Measurements from ENCODE around the gene MRO. TPM values are rescaled to one million over a fixed set of nuclear protein-coding genes. Genes with fewer than 3 reads are reported as not detected.

Gene MRO
- total RNA-seq, 1 experiment from 2014 or later = not detected

DNA sequence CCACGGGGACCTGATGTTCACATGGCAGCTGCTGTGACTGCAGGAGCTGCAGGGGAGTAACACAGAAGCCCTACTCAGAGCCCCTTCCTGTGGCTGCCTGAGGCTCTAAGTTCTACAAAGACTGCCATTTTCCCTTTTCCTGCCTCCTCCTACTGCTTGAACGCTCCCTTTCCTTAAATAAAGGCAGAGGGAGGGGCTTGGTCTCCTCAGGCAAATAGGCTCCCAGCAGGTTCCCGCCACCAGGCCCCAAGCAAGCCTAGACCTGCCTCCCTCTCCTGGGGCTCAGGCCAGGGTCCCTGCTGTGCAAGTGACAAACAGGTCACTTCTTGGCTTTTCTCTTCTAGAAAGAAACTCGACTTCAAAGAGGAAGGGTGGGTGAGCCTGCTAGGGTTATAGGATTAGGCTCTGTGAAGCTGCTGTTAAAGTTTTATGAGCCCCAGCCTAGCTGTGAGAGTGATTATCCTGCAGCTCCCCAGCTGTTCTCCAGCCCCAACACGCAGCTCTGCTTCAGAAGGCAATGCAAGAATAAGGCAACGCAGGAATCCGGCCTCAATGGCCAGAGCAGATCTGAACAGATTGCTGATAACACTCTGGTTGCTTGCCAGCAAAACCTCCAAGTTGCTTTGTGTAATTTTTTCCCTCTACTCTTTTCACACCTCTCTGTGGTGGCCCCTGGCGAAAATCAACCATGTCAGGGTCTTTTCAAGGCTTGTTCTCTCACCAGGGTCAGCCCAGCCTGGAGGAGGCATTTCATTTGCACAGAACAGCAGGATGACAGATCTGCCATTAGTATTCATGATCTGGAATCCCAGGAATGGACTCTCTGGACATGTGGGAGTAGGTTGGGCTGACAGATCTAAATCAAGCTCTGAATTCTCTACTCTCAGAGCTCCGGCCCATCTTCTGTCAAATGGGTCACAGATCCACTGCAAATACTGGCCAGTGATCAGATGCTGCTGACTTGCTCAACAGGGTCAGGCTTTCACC, 71.3 kb downstream of the MRO start:
- H3K4me1 ChIP-seq (ENCODE audit: control insufficient read depth, insufficient read depth, low read length) = no peaks in the 10 kb centered on the region
- H3K27ac ChIP-seq (ENCODE audit: low read length) = no peak overlapping the region
- DNase-seq (ENCODE audit: low read depth, low spot score) (no peak), ATAC-seq (no peak)
- TF ChIP-seq TCF7L2 (IDR thresholded peaks at IDR 0.05; ENCODE audit: low read depth, low read length) = 0 out of 2 replicates have a peak, but pooled peaks have one; percentile 27
- no peak for TF ChIP-seq POLR2AphosphoS5 (IDR thresholded peaks at IDR 0.05; ENCODE audit: low read depth, low read length)
- no peaks in the 10 kb centered on the region; the same call in 1 of the 2 replicates for H3K27me3 ChIP-seq (ENCODE audit: control insufficient read depth, insufficient read depth, low read length)
- no peak overlapping the region for H3K4me3 ChIP-seq (ENCODE audit: low read depth in 2 of 2, low read length in 2 of 2)
- H3K36me3 ChIP-seq (ENCODE audit: control insufficient read depth, insufficient read depth, low read length) = no peaks in the 10 kb centered on the region
- BruUV-seq (replicated peaks) = no TSS peak
- H3K9me3 ChIP-seq (ENCODE audit: control insufficient read depth, insufficient read depth, low read depth, low read length) = no peaks in the 10 kb centered on the region
- ChIA-PET CTCF (no interaction called here), POLR2A (no interaction called here)
- in situ Hi-C loops (cut with HindIII; ENCODE audit: low pct_unique_long_range_greater_than_20kb, low sequenced_read_pairs) (no loop called here), intact Hi-C loops (cut with micrococcal nuclease; ENCODE audit: unreplicated experiment) (no loop called here)

DNA sequence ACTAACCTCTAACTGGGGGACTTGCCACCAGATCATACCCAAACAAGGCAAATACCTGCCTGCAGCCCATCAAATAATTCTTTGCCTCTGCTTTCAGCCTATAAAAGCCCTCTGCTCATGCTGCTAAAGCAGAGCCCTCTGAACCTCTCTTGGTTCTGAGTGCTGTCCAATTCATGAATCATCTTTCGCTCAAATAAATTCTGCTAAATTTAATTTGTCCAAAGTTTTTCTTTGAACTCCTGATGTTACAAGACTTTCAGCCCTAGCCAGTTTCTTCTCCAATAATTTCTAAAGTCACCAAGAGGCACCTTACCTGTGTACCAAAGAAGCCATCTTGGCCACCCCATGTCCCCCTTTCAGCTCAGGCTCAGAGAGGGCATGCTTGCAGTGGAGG, 72.0 kb downstream of the MRO start:
- TF ChIP-seq, protein P1, sequence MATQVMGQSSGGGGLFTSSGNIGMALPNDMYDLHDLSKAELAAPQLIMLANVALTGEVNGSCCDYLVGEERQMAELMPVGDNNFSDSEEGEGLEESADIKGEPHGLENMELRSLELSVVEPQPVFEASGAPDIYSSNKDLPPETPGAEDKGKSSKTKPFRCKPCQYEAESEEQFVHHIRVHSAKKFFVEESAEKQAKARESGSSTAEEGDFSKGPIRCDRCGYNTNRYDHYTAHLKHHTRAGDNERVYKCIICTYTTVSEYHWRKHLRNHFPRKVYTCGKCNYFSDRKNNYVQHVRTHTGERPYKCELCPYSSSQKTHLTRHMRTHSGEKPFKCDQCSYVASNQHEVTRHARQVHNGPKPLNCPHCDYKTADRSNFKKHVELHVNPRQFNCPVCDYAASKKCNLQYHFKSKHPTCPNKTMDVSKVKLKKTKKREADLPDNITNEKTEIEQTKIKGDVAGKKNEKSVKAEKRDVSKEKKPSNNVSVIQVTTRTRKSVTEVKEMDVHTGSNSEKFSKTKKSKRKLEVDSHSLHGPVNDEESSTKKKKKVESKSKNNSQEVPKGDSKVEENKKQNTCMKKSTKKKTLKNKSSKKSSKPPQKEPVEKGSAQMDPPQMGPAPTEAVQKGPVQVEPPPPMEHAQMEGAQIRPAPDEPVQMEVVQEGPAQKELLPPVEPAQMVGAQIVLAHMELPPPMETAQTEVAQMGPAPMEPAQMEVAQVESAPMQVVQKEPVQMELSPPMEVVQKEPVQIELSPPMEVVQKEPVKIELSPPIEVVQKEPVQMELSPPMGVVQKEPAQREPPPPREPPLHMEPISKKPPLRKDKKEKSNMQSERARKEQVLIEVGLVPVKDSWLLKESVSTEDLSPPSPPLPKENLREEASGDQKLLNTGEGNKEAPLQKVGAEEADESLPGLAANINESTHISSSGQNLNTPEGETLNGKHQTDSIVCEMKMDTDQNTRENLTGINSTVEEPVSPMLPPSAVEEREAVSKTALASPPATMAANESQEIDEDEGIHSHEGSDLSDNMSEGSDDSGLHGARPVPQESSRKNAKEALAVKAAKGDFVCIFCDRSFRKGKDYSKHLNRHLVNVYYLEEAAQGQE (IDR thresholded peaks at IDR 0.05; ENCODE audit: insufficient read depth in 1 of 2, low read depth in 2 of 2, low read length in 1 of 2) = no peak
- no peak for TF ChIP-seq POLR2AphosphoS5 (IDR thresholded peaks at IDR 0.05; ENCODE audit: low read depth, low read length)
- TF ChIP-seq TCF7L2 (IDR thresholded peaks at IDR 0.05; ENCODE audit: low read depth, low read length) = no peak
- TF ChIP-seq SIN3A (IDR thresholded peaks at IDR 0.05; ENCODE audit: borderline replicate concordance, insufficient read depth, low read depth, low read length) = no peak
- TF ChIP-seq, protein P2, sequence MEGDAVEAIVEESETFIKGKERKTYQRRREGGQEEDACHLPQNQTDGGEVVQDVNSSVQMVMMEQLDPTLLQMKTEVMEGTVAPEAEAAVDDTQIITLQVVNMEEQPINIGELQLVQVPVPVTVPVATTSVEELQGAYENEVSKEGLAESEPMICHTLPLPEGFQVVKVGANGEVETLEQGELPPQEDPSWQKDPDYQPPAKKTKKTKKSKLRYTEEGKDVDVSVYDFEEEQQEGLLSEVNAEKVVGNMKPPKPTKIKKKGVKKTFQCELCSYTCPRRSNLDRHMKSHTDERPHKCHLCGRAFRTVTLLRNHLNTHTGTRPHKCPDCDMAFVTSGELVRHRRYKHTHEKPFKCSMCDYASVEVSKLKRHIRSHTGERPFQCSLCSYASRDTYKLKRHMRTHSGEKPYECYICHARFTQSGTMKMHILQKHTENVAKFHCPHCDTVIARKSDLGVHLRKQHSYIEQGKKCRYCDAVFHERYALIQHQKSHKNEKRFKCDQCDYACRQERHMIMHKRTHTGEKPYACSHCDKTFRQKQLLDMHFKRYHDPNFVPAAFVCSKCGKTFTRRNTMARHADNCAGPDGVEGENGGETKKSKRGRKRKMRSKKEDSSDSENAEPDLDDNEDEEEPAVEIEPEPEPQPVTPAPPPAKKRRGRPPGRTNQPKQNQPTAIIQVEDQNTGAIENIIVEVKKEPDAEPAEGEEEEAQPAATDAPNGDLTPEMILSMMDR (IDR thresholded peaks at IDR 0.05) = no peak
- Histone ChIP-seq H3K27ac (ENCODE audit: low read length) (no peak overlapping the region), H3K36me3 (ENCODE audit: control insufficient read depth, insufficient read depth, low read length) (no peaks in the 10 kb centered on the region), H3K9me3 (ENCODE audit: control insufficient read depth, insufficient read depth, low read depth, low read length) (no peaks in the 10 kb centered on the region), H3K27me3 (ENCODE audit: control insufficient read depth, insufficient read depth, low read length) (no peaks in the 10 kb centered on the region; the same call in 1 of the 2 replicates), H3K4me3 (ENCODE audit: low read depth in 2 of 2, low read length in 2 of 2) (no peak overlapping the region), H3K4me1 (ENCODE audit: control insufficient read depth, insufficient read depth, low read length) (no peaks in the 10 kb centered on the region)
- CTCF ChIA-PET = no interaction called here
- POLR2A ChIA-PET = no interaction called here
- in situ Hi-C loops (cut with HindIII; ENCODE audit: low pct_unique_long_range_greater_than_20kb, low sequenced_read_pairs) (no loop called here), intact Hi-C loops (cut with micrococcal nuclease; ENCODE audit: unreplicated experiment) (no loop called here)
- no TSS peak for BruUV-seq (replicated peaks)
- no peak for DNase-seq (ENCODE audit: low read depth, low spot score)
- ATAC-seq = no peak

DNA sequence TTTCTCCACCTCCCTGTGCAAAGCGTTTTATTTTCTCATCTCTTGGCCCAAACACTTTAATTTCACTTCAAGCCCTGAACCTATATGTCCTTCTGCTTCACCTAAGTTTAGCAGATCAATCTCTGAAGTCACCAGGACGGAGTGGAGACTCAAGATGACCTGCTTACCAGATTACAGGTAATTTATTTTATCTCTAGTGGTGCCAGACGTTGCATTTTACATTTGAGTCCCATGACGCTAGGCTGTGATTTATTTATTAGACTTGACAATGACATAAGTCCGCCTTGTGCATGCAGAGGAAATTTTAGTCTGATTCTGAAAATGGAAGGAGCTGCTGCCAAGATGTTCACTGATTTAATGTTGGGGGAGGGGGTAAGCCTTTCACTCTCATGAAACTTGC, 73.9 kb downstream of the MRO start:
- intact Hi-C loops (cut with micrococcal nuclease; ENCODE audit: unreplicated experiment) = no loop called here
- in situ Hi-C loops (cut with HindIII; ENCODE audit: low pct_unique_long_range_greater_than_20kb, low sequenced_read_pairs) = no loop called here
- ChIA-PET POLR2A (no interaction called here), CTCF (no interaction called here)
- TF ChIP-seq, protein P2 (IDR thresholded peaks at IDR 0.05) = no peak
- TF ChIP-seq SIN3A (IDR thresholded peaks at IDR 0.05; ENCODE audit: borderline replicate concordance, insufficient read depth, low read depth, low read length) (no peak), TCF7L2 (IDR thresholded peaks at IDR 0.05; ENCODE audit: low read depth, low read length) (no peak)
- TF ChIP-seq, protein P1 (IDR thresholded peaks at IDR 0.05; ENCODE audit: insufficient read depth in 1 of 2, low read depth in 2 of 2, low read length in 1 of 2) = no peak
- H3K4me3 ChIP-seq (ENCODE audit: low read depth in 2 of 2, low read length in 2 of 2) = no peak overlapping the region
- H3K9me3 ChIP-seq (ENCODE audit: control insufficient read depth, insufficient read depth, low read depth, low read length) = no peaks in the 10 kb centered on the region
- H3K27ac ChIP-seq (ENCODE audit: low read length) = no peak overlapping the region
- no TSS peak for BruUV-seq (replicated peaks)
- DNase-seq (ENCODE audit: low read depth, low spot score) (no peak), ATAC-seq (no peak)
- H3K36me3 ChIP-seq (ENCODE audit: control insufficient read depth, insufficient read depth, low read length) = no peaks in the 10 kb centered on the region
- no peaks in the 10 kb centered on the region for H3K27me3 ChIP-seq (ENCODE audit: control insufficient read depth, insufficient read depth, low read length)
- no peaks in the 10 kb centered on the region for H3K4me1 ChIP-seq (ENCODE audit: control insufficient read depth, insufficient read depth, low read length)
